ENCODE results near the gene NUB1.

Gene NUB1

DNA sequence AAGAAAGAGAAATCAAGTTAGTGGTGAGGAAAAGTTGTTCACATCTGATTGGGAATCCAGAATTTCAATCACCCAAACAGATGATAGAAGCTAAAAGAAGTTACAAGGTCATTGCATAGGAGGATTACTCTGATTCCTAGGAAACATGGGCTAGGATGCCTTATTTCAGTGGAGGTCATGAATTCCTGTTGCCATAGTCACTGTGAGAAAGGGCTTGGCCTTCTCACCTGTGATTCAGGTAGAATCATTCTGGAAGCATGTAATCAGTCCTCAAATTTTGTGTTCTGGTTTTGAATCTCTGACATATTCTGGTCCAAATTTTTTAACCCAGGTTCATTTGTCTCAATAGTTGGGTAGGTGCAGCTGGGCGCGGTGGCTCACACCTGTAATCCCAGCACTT, 4.3 kb upstream of the NUB1 start:
- Histone ChIP-seq H3K27ac (ENCODE audit: low read depth, low read length) (no peak overlapping the region), H3F3A (ENCODE audit: control insufficient read depth, insufficient read depth) (peaks cover 3% of the 10 kb centered on the region; the same call in 1 of the 2 replicates)
- TF ChIP-seq, protein P1, sequence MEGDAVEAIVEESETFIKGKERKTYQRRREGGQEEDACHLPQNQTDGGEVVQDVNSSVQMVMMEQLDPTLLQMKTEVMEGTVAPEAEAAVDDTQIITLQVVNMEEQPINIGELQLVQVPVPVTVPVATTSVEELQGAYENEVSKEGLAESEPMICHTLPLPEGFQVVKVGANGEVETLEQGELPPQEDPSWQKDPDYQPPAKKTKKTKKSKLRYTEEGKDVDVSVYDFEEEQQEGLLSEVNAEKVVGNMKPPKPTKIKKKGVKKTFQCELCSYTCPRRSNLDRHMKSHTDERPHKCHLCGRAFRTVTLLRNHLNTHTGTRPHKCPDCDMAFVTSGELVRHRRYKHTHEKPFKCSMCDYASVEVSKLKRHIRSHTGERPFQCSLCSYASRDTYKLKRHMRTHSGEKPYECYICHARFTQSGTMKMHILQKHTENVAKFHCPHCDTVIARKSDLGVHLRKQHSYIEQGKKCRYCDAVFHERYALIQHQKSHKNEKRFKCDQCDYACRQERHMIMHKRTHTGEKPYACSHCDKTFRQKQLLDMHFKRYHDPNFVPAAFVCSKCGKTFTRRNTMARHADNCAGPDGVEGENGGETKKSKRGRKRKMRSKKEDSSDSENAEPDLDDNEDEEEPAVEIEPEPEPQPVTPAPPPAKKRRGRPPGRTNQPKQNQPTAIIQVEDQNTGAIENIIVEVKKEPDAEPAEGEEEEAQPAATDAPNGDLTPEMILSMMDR (IDR thresholded peaks at IDR 0.05; ENCODE audit: low read depth, low read length, poor library complexity, severe bottlenecking) = no peak
- no peak for TF ChIP-seq EZH2phosphoT487 (IDR thresholded peaks at IDR 0.05; ENCODE audit: borderline replicate concordance, low read length)

GRCh38 chr7:151338809-151339208, 2.8 kb upstream of the NUB1 start:
- Histone ChIP-seq H4K20me1 (ENCODE audit: control insufficient read depth, insufficient read depth, low read depth, low read length) (no peaks in the 10 kb centered on the region), H3K9me3 (ENCODE audit: control insufficient read depth, insufficient read depth, low read length) (peaks cover 6% of the 10 kb centered on the region; the same call in 1 of the 2 replicates), H3F3A (ENCODE audit: control insufficient read depth, insufficient read depth) (peaks cover 7% of the 10 kb centered on the region; the same call in 1 of the 2 replicates), H3K27ac (ENCODE audit: low read depth, low read length) (no peak overlapping the region), H3K9me2 (replicated peaks; ENCODE audit: control insufficient read depth, low read length) (no peaks in the 10 kb centered on the region), H3K79me2 (ENCODE audit: control insufficient read depth, low read length) (peaks cover 21% of the 10 kb centered on the region), H3K4me1 (ENCODE audit: control insufficient read depth, low read length) (peaks cover 28% of the 10 kb centered on the region), H3K4me3 (ENCODE audit: low read length) (no peak overlapping the region), H3K36me3 (ENCODE audit: control insufficient read depth, low read length) (peaks cover 8% of the 10 kb centered on the region), H3K27me3 (ENCODE audit: control insufficient read depth, low read length) (0 out of 2 replicates have a peak, but pooled peaks cover 4% of the 10 kb centered on the region), H3K4me2 (ENCODE audit: low read length) (no peak overlapping the region)
- TF ChIP-seq EZH2phosphoT487 (IDR thresholded peaks at IDR 0.05; ENCODE audit: borderline replicate concordance, low read length) = no peak
- TF ChIP-seq, protein P1 (IDR thresholded peaks at IDR 0.05; ENCODE audit: low read depth, low read length, poor library complexity, severe bottlenecking) = no peak

More for the DNA sequence above, 4.3 kb upstream of the NUB1 start:
- Histone ChIP-seq H3K4me3 (ENCODE audit: low read length) (no peak overlapping the region), H3K9me3 (ENCODE audit: control insufficient read depth, insufficient read depth, low read length) (peaks cover 6% of the 10 kb centered on the region; the same call in 1 of the 2 replicates), H3K4me1 (ENCODE audit: control insufficient read depth, low read length) (peaks cover 17% of the 10 kb centered on the region), H3K4me2 (ENCODE audit: low read length) (no peak overlapping the region), H3K36me3 (ENCODE audit: control insufficient read depth, low read length) (peaks cover 4% of the 10 kb centered on the region; the same call in 1 of the 2 replicates), H4K20me1 (ENCODE audit: control insufficient read depth, insufficient read depth, low read depth, low read length) (no peaks in the 10 kb centered on the region), H3K79me2 (ENCODE audit: control insufficient read depth, low read length) (peaks cover 7% of the 10 kb centered on the region), H3K27me3 (ENCODE audit: control insufficient read depth, low read length) (0 out of 2 replicates have a peak, but pooled peaks cover 4% of the 10 kb centered on the region), H3K9me2 (replicated peaks; ENCODE audit: control insufficient read depth, low read length) (no peaks in the 10 kb centered on the region)

DNA sequence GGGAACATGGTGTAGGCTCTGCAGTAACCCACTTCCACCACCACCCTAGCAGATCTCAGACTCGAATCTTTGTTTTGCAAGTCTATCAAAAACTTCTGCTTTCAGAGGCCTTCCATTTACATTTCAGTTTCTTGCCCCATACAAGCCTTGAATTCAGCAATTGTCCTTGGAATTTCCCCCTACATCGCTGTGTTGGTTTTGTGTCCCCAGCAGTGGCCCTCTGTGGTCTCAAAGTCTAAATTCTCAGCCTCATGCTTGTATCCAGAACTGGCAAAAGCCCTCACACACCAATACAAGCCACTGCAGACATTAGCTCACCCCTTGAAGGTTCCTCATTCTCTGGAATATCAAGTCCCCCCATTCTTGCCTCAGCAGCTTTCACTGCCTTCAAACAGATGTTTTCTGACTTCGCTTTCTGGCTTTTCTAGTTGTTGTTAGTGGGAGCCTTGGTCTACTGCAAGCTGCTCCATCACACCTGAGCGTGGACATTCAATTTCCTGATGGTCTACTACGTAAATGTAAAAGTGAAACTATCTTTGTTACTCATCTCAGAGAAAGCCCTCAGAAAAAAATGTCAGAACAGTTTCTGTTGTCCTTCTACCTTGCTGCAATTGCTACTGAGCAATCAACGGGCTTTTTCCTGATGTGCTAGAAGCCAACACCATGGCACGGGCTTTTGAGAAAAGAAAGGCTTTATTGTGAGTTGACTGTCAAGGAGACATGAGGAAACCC, 1.8 kb upstream of the NUB1 start:
- TF ChIP-seq, protein P1 (IDR thresholded peaks at IDR 0.05; ENCODE audit: low read depth, low read length, poor library complexity, severe bottlenecking) = no peak
- TF ChIP-seq EZH2phosphoT487 (IDR thresholded peaks at IDR 0.05; ENCODE audit: borderline replicate concordance, low read length) = no peak
- no peak overlapping the region for H3K27ac ChIP-seq (ENCODE audit: low read depth, low read length)
- peaks cover 34% of the 10 kb centered on the region for H3K4me1 ChIP-seq (ENCODE audit: control insufficient read depth, low read length)
- peaks cover 25% of the 10 kb centered on the region for H3K79me2 ChIP-seq (ENCODE audit: control insufficient read depth, low read length)
- peaks cover 7% of the 10 kb centered on the region; the same call in 1 of the 2 replicates for H3F3A ChIP-seq (ENCODE audit: control insufficient read depth, insufficient read depth)
- H3K4me3 ChIP-seq (ENCODE audit: low read length) = 0 out of 2 replicates have a peak overlapping the region, but pooled peaks have one; percentile 19
- H3K27me3 ChIP-seq (ENCODE audit: control insufficient read depth, low read length) = 0 out of 2 replicates have a peak, but pooled peaks cover 4% of the 10 kb centered on the region
- no peaks in the 10 kb centered on the region for H4K20me1 ChIP-seq (ENCODE audit: control insufficient read depth, insufficient read depth, low read depth, low read length)
- H3K9me3 ChIP-seq (ENCODE audit: control insufficient read depth, insufficient read depth, low read length) = peaks cover 6% of the 10 kb centered on the region; the same call in 1 of the 2 replicates
- H3K4me2 ChIP-seq (ENCODE audit: low read length) = peak overlapping the region; percentile 31
- H3K36me3 ChIP-seq (ENCODE audit: control insufficient read depth, low read length) = peaks cover 8% of the 10 kb centered on the region
- H3K9me2 ChIP-seq (replicated peaks; ENCODE audit: control insufficient read depth, low read length) = no peaks in the 10 kb centered on the region
